ENCODE measurements around the gene TSPAN1.
"Not testable (repeated sequence)": the region's sequence is repeated elsewhere in the genome, so short reads cannot be mapped to it uniquely, and the experiment has no call there.

The TSPAN1 gene

GRCh38 chr1:46220808-46221207, 45.9 kb downstream of the TSPAN1 start:
- no peak for FAIRE-seq

GRCh38 chr1:46221749-46222148, 46.9 kb downstream of the TSPAN1 start:
- no peak for FAIRE-seq

GRCh38 chr1:46223055-46223454, 48.2 kb downstream of the TSPAN1 start:
- FAIRE-seq: not testable (repeated sequence)

- FAIRE-seq: no peak
Observed at GRCh38 chr1:46223472-46223943, 48.6 kb downstream of the TSPAN1 start.

- FAIRE-seq: no peak
Observed at GRCh38 chr1:46224966-46225365, 50.1 kb downstream of the TSPAN1 start.

- not testable (repeated sequence) for FAIRE-seq
Observed at GRCh38 chr1:46231231-46231630, 56.3 kb downstream of the TSPAN1 start.
